ENCODE measurements around the gene NDUFA7. TPM values are rescaled to one million over a fixed set of nuclear protein-coding genes. Genes with fewer than 3 reads are reported as not detected.

Gene NDUFA7
- total and polyA plus RNA-seq, 2 of the 13 experiments (the other 11 are each of a cell fraction or from before 2014, with no cell fraction given): 64.5 to 71.5 TPM

GRCh38 chr19:8307965-8308866 lies 13.0 kb downstream of the NDUFA7 start, which contains the start of gene CD320 (continued):
- TF ChIP-seq LCORL (IDR thresholded peaks at IDR 0.05): no peak
- TF ChIP-seq LCORL (CRISPR knock-in tag; IDR thresholded peaks at IDR 0.05): peak; percentile 44; the same call in 1 of the 2 replicates
- no peak for TF ChIP-seq ELK4 (CRISPR knock-in tag; IDR thresholded peaks at IDR 0.05; ENCODE audit: borderline replicate concordance)
- TF ChIP-seq ELF1 (CRISPR knock-in tag; IDR thresholded peaks at IDR 0.05): no peak
- TF ChIP-seq ZNF780A (CRISPR knock-in tag; IDR thresholded peaks at IDR 0.05): peak; percentile 36
- no peak for TF ChIP-seq MAFF (IDR thresholded peaks at IDR 0.05; ENCODE audit: low read depth, low read length)
- TF ChIP-seq ZNF121 (CRISPR knock-in tag; IDR thresholded peaks at IDR 0.05): no peak
- peak; percentile 63 for TF ChIP-seq RARA (CRISPR knock-in tag; IDR thresholded peaks at IDR 0.05)
- TF ChIP-seq DRAP1 (CRISPR knock-in tag; IDR thresholded peaks at IDR 0.05): peak; percentile 90
- no peak for TF ChIP-seq MTF2 (CRISPR knock-in tag; IDR thresholded peaks at IDR 0.05; ENCODE audit: borderline replicate concordance)
- TF ChIP-seq ATF5 (CRISPR knock-in tag; IDR thresholded peaks at IDR 0.05; ENCODE audit: low read depth): no peak; the same call in 1 of the 2 replicates
- peak; percentile 88 for TF ChIP-seq GMEB1 (CRISPR knock-in tag; IDR thresholded peaks at IDR 0.05; ENCODE audit: borderline replicate concordance)
- no peak; the same call in 1 of the 2 replicates for TF ChIP-seq PPARG (CRISPR knock-in tag; conservative IDR thresholded peaks at IDR 0.05)
- TF ChIP-seq RBAK (CRISPR knock-in tag; IDR thresholded peaks at IDR 0.05): no peak
- TF ChIP-seq HNRNPUL1 (IDR thresholded peaks at IDR 0.05; ENCODE audit: low read depth, low read length): no peak
- TF ChIP-seq TRIM22 (IDR thresholded peaks at IDR 0.05): no peak
- peak; percentile 81 for TF ChIP-seq ZNF703 (CRISPR knock-in tag; IDR thresholded peaks at IDR 0.05; ENCODE audit: borderline replicate concordance)
- TF ChIP-seq SIN3B (IDR thresholded peaks at IDR 0.05; ENCODE audit: low read length): no peak
- no peak for TF ChIP-seq NR2F1 (CRISPR knock-in tag; IDR thresholded peaks at IDR 0.05)
- peak; percentile 96 for TF ChIP-seq ZNF543 (CRISPR knock-in tag; IDR thresholded peaks at IDR 0.05)
- no peak for TF ChIP-seq CBX1 (IDR thresholded peaks at IDR 0.05; ENCODE audit: low read depth)
- TF ChIP-seq KMT2B (CRISPR knock-in tag; IDR thresholded peaks at IDR 0.05): peak; percentile 73; the same call in 1 of the 2 replicates
- no peak for TF ChIP-seq PLSCR1 (CRISPR knock-in tag; IDR thresholded peaks at IDR 0.05; ENCODE audit: borderline replicate concordance)
- TF ChIP-seq SATB2 (CRISPR knock-in tag; IDR thresholded peaks at IDR 0.05): peak; percentile 87
- TF ChIP-seq ZNF598 (CRISPR knock-in tag; IDR thresholded peaks at IDR 0.05; ENCODE audit: borderline replicate concordance): peak; percentile 96; the same call in 1 of the 2 replicates

Data from HepG2 (cell line).